Panc1 (cell line): ENCODE data around the gene COL5A2.

ENCODE experiments used
- POLR2AphosphoS5 ChIP-seq: IDR thresholded peaks from 2 replicates; pipeline ENCODE4 v1.6.1; 2012; ENCODE audit warnings: mild to moderate bottlenecking, low read depth, low read length, moderate library complexity
- TCF7L2 ChIP-seq: IDR thresholded peaks from 2 replicates; pipeline ENCODE4 v1.6.1; 2011; ENCODE audit warnings: mild to moderate bottlenecking, low read depth, low read length, inconsistent platforms
- TF ChIP-seq, protein P1 (sequence below): fragments of 450-650 bp; IDR thresholded peaks from 2 replicates; pipeline ENCODE4 v1.5.1; 2017; ENCODE audit warnings: mild to moderate bottlenecking

DNA sequence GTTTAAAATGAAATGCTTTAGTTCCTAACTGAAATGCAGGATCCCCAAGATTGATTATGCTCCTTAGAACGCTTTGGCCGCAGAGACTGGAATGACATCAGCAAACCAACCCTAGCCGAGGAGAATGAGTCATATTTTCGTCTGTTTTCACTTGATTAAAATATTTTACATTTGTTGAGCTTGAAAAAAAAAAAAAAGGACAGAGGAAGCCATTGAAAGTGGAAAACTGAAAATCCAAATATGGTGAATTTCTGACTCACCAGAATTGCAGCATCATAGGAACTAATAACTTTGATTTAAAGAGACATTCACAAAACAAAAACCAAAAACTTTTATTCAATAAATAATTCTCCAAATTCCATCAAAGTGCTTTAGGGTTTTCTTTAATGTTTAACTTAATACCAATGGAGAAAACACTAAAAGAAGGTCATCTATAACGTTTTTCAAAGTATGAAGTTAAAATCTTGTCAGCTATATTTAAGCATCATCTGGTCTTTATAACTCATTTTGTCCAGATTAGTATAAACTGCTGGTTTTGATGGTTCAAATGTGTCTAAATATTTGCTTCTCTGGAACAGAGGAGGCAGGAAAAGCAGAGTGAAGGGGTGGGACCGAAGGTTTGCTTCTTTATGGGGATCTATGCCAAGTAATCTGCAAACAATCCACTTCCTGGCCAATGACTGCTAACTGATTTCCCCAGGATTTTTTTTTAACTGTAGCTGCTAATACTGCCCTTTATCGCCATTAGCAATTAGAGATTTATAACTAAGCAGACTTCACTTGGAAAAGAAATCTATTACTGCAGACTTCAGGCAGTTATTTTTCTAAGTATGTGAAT is 30.9 kb upstream of the COL5A2 start:
- TF ChIP-seq, protein P1, sequence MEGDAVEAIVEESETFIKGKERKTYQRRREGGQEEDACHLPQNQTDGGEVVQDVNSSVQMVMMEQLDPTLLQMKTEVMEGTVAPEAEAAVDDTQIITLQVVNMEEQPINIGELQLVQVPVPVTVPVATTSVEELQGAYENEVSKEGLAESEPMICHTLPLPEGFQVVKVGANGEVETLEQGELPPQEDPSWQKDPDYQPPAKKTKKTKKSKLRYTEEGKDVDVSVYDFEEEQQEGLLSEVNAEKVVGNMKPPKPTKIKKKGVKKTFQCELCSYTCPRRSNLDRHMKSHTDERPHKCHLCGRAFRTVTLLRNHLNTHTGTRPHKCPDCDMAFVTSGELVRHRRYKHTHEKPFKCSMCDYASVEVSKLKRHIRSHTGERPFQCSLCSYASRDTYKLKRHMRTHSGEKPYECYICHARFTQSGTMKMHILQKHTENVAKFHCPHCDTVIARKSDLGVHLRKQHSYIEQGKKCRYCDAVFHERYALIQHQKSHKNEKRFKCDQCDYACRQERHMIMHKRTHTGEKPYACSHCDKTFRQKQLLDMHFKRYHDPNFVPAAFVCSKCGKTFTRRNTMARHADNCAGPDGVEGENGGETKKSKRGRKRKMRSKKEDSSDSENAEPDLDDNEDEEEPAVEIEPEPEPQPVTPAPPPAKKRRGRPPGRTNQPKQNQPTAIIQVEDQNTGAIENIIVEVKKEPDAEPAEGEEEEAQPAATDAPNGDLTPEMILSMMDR, result no peak
- no peak for TF ChIP-seq POLR2AphosphoS5
- TF ChIP-seq TCF7L2, result no peak
